Measurements from ENCODE around the gene AKT1S1. TPM values are rescaled to one million over a fixed set of nuclear protein-coding genes. Genes with fewer than 3 reads are reported as not detected.
A peak's percentile ranks its signal among the peaks of the same experiment; 100 is the strongest.

AKT1S1 gene
- total RNA-seq, 1 donor from 2014 or later: 38.6 TPM

DNA sequence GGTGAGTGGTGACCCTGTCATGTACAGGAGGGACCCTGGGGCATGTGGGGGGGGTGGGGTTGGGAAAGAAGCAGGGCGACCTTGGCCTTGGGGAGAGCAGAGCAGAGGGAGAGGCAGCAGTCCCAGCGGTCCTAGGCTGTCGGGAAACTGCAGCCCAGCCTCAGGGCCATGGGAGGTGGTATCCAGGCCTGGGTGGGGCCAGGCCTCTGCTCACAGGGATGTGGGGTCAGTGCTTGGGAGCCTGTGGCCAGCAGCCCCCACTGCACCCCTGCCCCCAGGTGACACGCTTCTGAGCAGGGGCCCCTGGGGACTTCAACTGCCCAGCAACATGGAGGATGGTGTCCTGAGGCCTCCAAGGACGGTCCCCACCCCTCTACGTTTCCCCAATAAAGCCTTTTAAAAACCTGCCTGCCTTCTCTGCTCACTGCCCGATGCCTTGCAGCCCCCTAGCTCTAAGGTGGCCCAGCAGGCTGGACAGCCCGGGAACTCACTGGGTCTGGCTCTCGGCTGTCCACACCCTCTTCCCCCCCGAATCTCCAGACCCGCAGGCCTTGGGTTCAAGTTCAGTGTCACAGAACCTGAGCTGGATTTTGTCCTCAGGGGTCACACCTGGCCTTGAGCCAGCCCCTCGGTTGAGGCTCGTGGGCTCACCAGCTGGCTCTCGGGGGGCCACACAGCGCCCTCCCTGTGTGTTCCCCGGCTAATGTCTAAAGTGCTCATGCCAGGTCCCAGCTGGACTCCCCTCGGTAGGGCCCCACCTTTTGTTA, 16.6 kb downstream of the AKT1S1 start:
- TF ChIP-seq, protein P1, sequence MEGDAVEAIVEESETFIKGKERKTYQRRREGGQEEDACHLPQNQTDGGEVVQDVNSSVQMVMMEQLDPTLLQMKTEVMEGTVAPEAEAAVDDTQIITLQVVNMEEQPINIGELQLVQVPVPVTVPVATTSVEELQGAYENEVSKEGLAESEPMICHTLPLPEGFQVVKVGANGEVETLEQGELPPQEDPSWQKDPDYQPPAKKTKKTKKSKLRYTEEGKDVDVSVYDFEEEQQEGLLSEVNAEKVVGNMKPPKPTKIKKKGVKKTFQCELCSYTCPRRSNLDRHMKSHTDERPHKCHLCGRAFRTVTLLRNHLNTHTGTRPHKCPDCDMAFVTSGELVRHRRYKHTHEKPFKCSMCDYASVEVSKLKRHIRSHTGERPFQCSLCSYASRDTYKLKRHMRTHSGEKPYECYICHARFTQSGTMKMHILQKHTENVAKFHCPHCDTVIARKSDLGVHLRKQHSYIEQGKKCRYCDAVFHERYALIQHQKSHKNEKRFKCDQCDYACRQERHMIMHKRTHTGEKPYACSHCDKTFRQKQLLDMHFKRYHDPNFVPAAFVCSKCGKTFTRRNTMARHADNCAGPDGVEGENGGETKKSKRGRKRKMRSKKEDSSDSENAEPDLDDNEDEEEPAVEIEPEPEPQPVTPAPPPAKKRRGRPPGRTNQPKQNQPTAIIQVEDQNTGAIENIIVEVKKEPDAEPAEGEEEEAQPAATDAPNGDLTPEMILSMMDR (conservative IDR thresholded peaks at IDR 0.05): no peak
- H3K9me3 Mint-ChIP-seq: no peaks in the 10 kb centered on the region
- peak overlapping the region; percentile 81 for H3K4me3 Mint-ChIP-seq
- peaks cover 22% of the 10 kb centered on the region for H3K4me1 Mint-ChIP-seq
- H3K36me3 Mint-ChIP-seq (ENCODE audit: low read depth): peaks cover 18% of the 10 kb centered on the region
- no peak for DNase-seq (ENCODE audit: low read depth, low spot score)
- H3K27me3 Mint-ChIP-seq (ENCODE audit: low read depth): peaks cover 29% of the 10 kb centered on the region
- H3K27ac Mint-ChIP-seq (ENCODE audit: unreplicated experiment): peak overlapping the region; percentile 71

DNA sequence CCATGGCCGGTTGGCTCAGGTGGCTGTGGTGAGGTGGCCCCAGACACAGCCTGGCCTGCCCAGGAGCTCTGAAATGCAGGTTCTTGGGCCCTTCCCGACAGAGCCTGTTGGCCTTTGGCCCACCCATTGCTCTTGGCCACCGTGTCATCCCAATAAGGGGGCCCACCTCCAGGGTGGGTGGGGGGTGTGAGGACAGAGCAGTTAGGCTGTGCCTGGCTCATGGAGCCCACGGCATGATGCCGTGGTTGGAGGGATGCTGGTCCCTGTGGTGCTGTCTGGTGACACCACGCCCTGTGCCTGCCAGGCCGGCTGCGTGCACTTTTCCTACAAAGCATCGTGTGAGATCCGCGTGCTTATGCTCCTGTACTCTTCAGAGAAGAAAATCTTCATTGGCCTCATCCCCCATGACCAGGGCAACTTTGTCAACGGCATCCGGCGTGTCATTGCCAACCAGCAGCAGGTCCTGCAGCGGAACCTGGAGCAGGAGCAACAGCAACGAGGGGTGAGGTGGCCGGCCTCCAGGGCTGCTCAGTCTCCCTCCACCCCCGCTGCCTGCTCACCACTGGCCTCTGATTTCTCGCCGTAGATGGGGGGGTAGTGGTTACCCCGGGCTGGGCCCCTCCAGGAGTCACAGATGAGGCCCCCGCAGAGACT, 17.3 kb downstream of the AKT1S1 start:
- no peak for DNase-seq (ENCODE audit: low read depth, low spot score)
- TF ChIP-seq, protein P1 (conservative IDR thresholded peaks at IDR 0.05): no peak
- peaks cover 25% of the 10 kb centered on the region for H3K27me3 Mint-ChIP-seq (ENCODE audit: low read depth)

DNA sequence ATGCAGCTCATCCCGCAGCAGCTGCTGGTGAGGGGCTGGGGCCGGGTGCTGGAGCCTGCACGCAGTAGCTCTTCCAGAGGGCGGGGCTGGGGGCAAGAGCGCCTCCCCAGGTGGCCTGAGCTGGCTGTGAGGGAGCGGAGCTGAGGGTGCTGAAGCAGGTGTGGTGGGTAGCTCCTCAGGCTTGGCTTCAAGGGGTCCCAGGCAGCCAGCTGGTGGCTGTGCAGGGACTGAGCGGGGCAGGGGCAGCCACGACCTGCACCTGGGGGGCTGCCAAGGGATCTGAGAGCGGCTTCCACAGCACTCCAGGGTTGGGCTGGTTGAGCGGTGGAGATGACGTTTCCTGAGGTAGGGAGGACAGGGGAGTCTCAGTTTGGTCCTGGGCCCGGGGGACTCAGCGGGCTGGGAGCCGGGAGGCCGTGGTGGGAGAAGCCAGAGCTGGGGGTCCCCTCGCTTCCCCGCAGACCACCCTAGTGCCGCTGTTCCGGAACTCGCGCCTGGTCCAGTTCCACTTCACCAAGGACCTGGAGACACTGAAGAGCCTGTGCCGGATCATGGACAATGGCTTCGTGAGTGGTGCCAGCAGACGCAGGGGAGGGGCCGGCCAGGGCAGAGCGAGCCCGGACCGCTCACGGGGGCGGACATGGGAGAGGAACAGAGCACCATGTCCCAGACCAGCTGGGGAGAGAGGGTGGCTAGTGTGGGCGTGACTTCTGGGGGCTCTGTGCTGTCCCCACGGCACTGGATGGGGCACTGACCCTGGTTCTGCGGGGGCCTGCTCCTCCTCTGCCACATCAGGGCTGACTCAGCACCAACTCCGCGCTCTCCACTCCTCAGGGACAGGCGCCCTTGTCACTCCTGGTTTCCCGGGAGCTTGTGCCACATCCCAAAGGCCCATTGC, 18.8 kb downstream of the AKT1S1 start:
- peak overlapping the region; percentile 69 for H3K4me3 Mint-ChIP-seq
- TF ChIP-seq, protein P1 (conservative IDR thresholded peaks at IDR 0.05): no peak
- no peak overlapping the region for H3K27ac Mint-ChIP-seq (ENCODE audit: unreplicated experiment)
- peaks cover 25% of the 10 kb centered on the region for H3K27me3 Mint-ChIP-seq (ENCODE audit: low read depth)
- H3K36me3 Mint-ChIP-seq (ENCODE audit: low read depth): peaks cover 6% of the 10 kb centered on the region
- H3K4me1 Mint-ChIP-seq: peaks cover 13% of the 10 kb centered on the region
- H3K9me3 Mint-ChIP-seq: no peaks in the 10 kb centered on the region
- no peak for DNase-seq (ENCODE audit: low read depth, low spot score)

More for the DNA sequence above, 17.3 kb downstream of the AKT1S1 start:
- Mint-ChIP-seq H3K4me1 (peaks cover 15% of the 10 kb centered on the region), H3K27ac (ENCODE audit: unreplicated experiment) (no peak overlapping the region), H3K9me3 (no peaks in the 10 kb centered on the region), H3K4me3 (peak overlapping the region; percentile 69), H3K36me3 (ENCODE audit: low read depth) (peaks cover 13% of the 10 kb centered on the region)

DNA sequence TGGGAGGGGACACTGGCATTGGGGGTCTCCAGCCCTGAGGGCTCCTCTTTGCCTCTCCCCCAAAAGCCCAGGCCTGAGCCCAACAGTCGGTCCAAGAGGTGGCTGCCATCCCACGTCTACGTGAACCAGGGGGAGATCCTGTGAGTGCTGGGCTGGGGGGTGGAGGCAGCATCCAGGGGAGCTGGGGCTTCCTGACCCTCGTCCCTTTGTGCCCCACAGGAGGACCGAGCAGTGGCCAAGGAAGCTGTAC, 19.4 kb downstream of the AKT1S1 start:
- Mint-ChIP-seq H3K27me3 (ENCODE audit: low read depth) (peaks cover 24% of the 10 kb centered on the region), H3K4me1 (peaks cover 15% of the 10 kb centered on the region), H3K9me3 (no peaks in the 10 kb centered on the region), H3K4me3 (peak overlapping the region; percentile 47), H3K27ac (ENCODE audit: unreplicated experiment) (no peak overlapping the region), H3K36me3 (ENCODE audit: low read depth) (peaks cover 3% of the 10 kb centered on the region)
- TF ChIP-seq, protein P1 (conservative IDR thresholded peaks at IDR 0.05): no peak
- DNase-seq (ENCODE audit: low read depth, low spot score): no peak

DNA sequence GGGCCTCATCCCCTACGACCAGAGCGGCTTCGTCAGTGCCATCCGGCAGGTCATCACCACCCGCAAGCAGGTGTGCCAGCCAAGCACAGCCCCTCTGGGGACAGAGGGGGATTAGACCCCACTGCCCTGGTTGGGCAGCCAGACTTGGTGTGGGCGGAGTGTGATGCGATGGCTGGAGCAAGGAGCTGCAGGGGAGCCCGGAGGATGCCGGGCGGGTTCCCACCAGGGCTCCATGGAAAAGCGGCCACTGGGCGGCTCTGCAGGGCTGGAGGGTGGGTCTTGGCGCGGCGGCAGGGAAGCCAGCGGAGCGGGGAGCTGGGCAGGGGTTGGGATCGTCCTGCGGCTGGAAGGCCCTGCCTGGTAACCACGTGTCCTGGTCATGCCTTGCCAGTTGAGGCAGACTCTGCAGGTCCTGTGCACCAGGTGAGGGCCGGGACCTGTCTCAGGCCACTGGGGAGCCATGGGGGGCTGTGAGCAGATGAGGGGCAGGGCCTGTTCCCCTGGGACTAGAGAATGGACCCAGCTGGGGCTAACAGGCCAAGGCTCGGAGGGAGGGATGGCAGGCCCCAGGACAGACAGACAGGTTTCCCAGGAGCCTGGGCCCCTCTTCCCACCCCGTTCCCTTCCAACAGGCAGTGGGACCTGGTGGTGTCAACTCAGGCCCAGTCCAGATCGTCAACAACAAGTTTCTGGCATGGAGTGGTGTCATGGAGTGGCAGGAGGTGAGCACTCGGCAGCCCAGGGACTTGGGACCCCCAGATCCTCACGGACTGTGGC, 19.9 kb downstream of the AKT1S1 start:
- Mint-ChIP-seq H3K9me3 (no peaks in the 10 kb centered on the region), H3K4me3 (peak overlapping the region; percentile 59), H3K27ac (ENCODE audit: unreplicated experiment) (no peak overlapping the region), H3K4me1 (peaks cover 20% of the 10 kb centered on the region), H3K36me3 (ENCODE audit: low read depth) (peaks cover 9% of the 10 kb centered on the region), H3K27me3 (ENCODE audit: low read depth) (peaks cover 29% of the 10 kb centered on the region)
- TF ChIP-seq, protein P1 (conservative IDR thresholded peaks at IDR 0.05): no peak
- no peak for DNase-seq (ENCODE audit: low read depth, low spot score)
